ENCODE data around the gene FGFBP3.

FGFBP3 gene

GRCh38 chr10:91909117-91909677 is at the start of gene FGFBP3:
Gene FGFBP3, minus strand, starts transcription at chr10:91909486. Its CDS starts 517 bp downstream, at chr10:91908969.
- peak in 1 of 3 donors; percentile 24 for DNase-seq (ENCODE audit: low read depth in 3 of 3)

- no peak for DNase-seq (ENCODE audit: low read depth in 3 of 3)
These were observed 47.8 kb upstream of the FGFBP3 start for GRCh38 chr10:91957091-91957490.

- no peak for DNase-seq (ENCODE audit: low read depth in 3 of 3)
These were observed 45.8 kb upstream of the FGFBP3 start for GRCh38 chr10:91955114-91955513.

- no peak for DNase-seq (ENCODE audit: low read depth in 3 of 3)
These were observed 44.4 kb upstream of the FGFBP3 start for GRCh38 chr10:91953600-91954160.

GRCh38 chr10:91944880-91945630 is 35.8 kb upstream of the FGFBP3 start:
- no peak for DNase-seq (ENCODE audit: low read depth in 3 of 3)

- no peak for DNase-seq (ENCODE audit: low read depth in 3 of 3)
These were observed 32.1 kb upstream of the FGFBP3 start for GRCh38 chr10:91941426-91941825.

- DNase-seq (ENCODE audit: low read depth in 3 of 3), result no peak
These were observed 30.4 kb upstream of the FGFBP3 start for GRCh38 chr10:91939653-91940052.

GRCh38 chr10:91935886-91936285 is 26.6 kb upstream of the FGFBP3 start:
- no peak for DNase-seq (ENCODE audit: low read depth in 3 of 3)

GRCh38 chr10:91932737-91933136 is 23.5 kb upstream of the FGFBP3 start:
- no peak for DNase-seq (ENCODE audit: low read depth in 3 of 3)

- no peak for DNase-seq (ENCODE audit: low read depth in 3 of 3)
These were observed 22.4 kb upstream of the FGFBP3 start for GRCh38 chr10:91931526-91932190.

- DNase-seq (ENCODE audit: low read depth in 3 of 3), result no peak
These were observed 21.7 kb upstream of the FGFBP3 start for GRCh38 chr10:91930939-91931338.

GRCh38 chr10:91925022-91925320 is 15.7 kb upstream of the FGFBP3 start:
- DNase-seq (ENCODE audit: low read depth in 3 of 3), result no peak

GRCh38 chr10:91924212-91925021 is 15.1 kb upstream of the FGFBP3 start:
- no peak for DNase-seq (ENCODE audit: low read depth in 3 of 3)

- peak; percentile 84 to 86 (median 84) for DNase-seq (ENCODE audit: low read depth in 3 of 3)
These were observed 14.3 kb upstream of the FGFBP3 start, which contains the start of gene BTAF1 for GRCh38 chr10:91923371-91924211. Gene BTAF1, plus strand, starts transcription at chr10:91923770. Its CDS starts 307 bp downstream, at chr10:91924077.

GRCh38 chr10:91919651-91920050 is 10.4 kb upstream of the FGFBP3 start:
- no peak for DNase-seq (ENCODE audit: low read depth in 3 of 3)

- no peak for DNase-seq (ENCODE audit: low read depth in 3 of 3)
These were observed 1.2 kb upstream of the FGFBP3 start for GRCh38 chr10:91910467-91910866.

GRCh38 chr10:91908337-91909116 is 759 bp downstream of the FGFBP3 start:
- DNase-seq (ENCODE audit: low read depth in 3 of 3), result peak; percentile 39 to 64 (median 49)

- no peak for DNase-seq (ENCODE audit: low read depth in 3 of 3)
These were observed 1.4 kb downstream of the FGFBP3 start for GRCh38 chr10:91907914-91908336.

GRCh38 chr10:91907033-91907594 is 2.2 kb downstream of the FGFBP3 start:
- no peak for DNase-seq (ENCODE audit: low read depth in 3 of 3)

Measured in stimulated activated CD4-positive, alpha-beta T cell treated with anti-CD3 and anti-CD28 coated beads, TNF-alpha, amount 100 ng/mL, for 48 hours (primary cell).